ENCODE data around the gene KCNH3.
A peak's percentile ranks its signal among the peaks of the same experiment; 100 is the strongest.

Gene KCNH3

DNA sequence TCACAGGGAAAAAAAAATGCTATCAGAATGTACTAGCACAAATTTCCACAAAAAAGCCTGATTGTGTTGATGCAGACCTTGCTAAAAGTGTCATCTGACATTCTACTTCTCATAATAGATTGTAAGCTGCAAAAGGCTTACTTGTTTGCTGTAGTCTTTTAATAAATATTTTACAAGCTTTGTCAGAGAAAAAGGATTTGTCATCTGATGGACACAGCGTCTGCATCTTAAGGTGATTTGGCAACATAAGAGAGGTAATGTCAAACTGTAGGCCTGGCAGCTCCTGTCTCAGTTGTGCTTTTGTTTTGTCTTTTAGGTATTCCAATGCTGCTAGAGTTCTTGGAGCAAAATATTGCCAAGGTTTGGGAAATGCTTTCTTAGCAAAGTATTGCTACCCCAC is 26.3 kb upstream of the KCNH3 start:
- peak; percentile 85 for DNase-seq (ENCODE audit: low read depth)
- H3K4me3 ChIP-seq (ENCODE audit: low read depth, low read length) = peak overlapping the region; percentile 33
- TF ChIP-seq, protein P1, sequence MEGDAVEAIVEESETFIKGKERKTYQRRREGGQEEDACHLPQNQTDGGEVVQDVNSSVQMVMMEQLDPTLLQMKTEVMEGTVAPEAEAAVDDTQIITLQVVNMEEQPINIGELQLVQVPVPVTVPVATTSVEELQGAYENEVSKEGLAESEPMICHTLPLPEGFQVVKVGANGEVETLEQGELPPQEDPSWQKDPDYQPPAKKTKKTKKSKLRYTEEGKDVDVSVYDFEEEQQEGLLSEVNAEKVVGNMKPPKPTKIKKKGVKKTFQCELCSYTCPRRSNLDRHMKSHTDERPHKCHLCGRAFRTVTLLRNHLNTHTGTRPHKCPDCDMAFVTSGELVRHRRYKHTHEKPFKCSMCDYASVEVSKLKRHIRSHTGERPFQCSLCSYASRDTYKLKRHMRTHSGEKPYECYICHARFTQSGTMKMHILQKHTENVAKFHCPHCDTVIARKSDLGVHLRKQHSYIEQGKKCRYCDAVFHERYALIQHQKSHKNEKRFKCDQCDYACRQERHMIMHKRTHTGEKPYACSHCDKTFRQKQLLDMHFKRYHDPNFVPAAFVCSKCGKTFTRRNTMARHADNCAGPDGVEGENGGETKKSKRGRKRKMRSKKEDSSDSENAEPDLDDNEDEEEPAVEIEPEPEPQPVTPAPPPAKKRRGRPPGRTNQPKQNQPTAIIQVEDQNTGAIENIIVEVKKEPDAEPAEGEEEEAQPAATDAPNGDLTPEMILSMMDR (IDR thresholded peaks at IDR 0.05; ENCODE audit: control insufficient read depth, extremely low read depth, insufficient read depth) = no peak

DNA sequence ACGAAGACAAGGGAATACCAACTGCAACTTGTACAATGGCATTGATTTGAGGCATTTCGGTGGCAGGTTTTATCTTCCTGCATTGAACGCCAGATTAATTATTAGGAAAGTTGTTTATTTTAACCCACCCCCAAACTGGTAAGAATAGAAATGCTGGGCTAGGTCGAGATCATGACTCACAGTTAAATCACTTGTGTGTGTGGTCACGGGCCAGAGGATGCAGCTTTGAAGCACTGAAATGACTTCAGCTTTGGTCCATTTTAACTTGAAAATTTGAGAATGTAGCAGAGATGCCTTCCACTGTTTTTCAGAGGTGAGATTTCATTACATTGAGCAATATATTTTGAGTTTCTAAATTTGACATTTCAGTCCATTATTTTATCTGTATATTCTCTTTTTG is 23.6 kb upstream of the KCNH3 start:
- TF ChIP-seq, protein P1 (IDR thresholded peaks at IDR 0.05; ENCODE audit: control insufficient read depth, extremely low read depth, insufficient read depth) = no peak
- no peak overlapping the region for H3K4me3 ChIP-seq (ENCODE audit: low read depth, low read length)
- DNase-seq (ENCODE audit: low read depth) = no peak

DNA sequence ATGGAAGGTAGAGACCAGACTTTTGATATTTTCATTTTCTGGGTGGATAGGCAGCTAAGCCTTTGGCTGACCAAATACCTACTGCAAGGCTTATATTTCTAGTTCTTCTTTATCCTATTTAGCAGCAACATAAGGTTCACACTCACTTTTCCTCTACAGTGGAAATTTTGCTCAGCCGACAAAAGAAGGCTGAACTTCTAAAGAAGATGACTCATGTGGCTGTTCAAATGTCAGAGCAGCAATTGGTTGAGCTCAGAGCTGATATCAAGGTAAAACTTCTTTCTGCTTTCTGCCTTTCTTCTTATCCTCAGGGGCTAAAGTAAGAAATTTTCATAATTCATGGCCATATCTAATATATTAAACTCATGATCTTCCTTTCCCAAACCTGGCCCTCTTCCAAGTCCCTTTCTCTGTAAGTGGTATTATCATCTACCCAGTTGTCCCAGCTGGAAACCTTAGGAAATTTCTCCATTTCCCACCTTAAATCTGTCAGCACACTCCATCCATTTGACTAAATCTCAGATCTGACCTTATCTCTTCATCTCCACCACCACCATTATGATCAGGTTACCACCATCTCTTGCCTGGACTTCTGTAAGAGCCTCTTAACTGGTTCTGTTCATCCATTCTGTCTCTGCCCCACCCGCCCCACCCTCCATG is 19.8 kb upstream of the KCNH3 start:
- no peak for DNase-seq (ENCODE audit: low read depth)
- no peak overlapping the region for H3K4me3 ChIP-seq (ENCODE audit: low read depth, low read length)

DNA sequence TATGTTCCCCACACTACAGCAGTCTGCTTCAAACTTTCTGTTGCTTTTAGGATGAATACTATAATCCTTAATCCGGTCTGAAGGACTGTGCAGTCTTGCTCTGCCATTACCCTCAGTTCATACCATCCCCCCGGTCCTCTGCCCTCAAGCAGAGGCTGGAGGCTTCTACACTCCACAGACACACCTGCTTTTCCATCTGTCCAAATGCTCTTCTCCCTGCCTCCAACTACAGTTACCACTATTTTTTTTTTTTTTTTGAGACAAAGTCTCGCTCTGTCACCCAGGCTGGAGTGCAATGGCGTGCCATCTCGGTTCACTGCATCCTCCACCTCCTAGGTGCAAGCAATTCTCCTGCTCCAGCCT is 19.3 kb upstream of the KCNH3 start:
- no peak for DNase-seq (ENCODE audit: low read depth)
- TF ChIP-seq, protein P1 (IDR thresholded peaks at IDR 0.05; ENCODE audit: control insufficient read depth, extremely low read depth, insufficient read depth) = no peak
- H3K4me3 ChIP-seq (ENCODE audit: low read depth, low read length) = no peak overlapping the region

More for the DNA sequence above, 19.8 kb upstream of the KCNH3 start:
- TF ChIP-seq, protein P1 (IDR thresholded peaks at IDR 0.05; ENCODE audit: control insufficient read depth, extremely low read depth, insufficient read depth) = no peak

DNA sequence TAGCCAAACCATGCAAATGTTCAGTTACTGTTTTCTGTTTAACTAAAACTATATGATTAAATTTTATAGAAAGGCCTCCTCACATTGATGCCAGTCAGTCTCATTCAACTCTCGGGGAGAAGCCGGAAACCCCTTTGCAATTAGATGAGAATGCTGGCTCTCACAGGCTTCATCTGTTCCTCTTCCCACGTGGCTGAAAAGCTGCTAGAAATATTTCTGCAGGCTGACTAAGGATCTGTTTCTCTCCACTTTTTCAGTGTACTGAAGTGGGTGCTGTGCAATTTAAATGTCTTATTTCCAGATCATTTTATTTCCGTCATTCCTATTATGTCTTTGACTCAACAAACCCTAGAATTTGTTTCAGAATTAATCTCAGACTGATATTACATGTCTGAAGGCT is 17.4 kb upstream of the KCNH3 start:
- TF ChIP-seq, protein P1 (IDR thresholded peaks at IDR 0.05; ENCODE audit: control insufficient read depth, extremely low read depth, insufficient read depth) = no peak
- no peak overlapping the region for H3K4me3 ChIP-seq (ENCODE audit: low read depth, low read length)
- no peak for DNase-seq (ENCODE audit: low read depth)

DNA sequence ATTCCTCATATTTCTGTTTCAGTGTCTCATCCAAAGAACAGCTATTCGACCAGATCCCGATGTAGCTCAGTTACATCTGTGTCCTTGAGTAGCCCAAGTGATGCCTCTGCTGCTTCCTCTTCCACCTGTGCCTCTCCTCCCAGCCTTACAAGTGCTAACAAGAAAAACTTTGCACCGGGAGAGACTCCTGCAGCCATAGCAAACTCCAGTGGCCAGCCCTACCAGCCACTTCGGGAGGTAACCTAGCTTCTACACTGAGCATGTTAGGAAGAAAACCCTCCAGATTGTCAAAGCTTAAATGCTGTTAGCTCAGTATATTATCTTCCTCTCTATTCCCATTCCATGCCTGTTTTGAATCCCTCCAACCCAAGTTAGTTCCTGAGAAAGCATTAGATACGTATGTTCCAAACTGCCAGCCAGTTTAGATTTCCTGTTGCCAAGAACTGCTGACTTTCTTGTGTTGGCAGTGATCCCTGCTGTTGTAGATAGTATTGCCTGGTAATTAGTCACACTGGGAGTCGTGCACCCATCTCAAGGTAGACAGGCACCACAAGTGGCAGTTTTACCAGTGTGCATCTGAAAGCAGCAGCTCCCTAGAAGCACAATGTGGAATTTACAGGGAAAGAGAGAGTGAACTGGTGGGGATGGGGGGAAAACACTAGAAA is 14.0 kb upstream of the KCNH3 start:
- H3K4me3 ChIP-seq (ENCODE audit: low read depth, low read length) = no peak overlapping the region
- no peak for DNase-seq (ENCODE audit: low read depth)
- TF ChIP-seq, protein P1 (IDR thresholded peaks at IDR 0.05; ENCODE audit: control insufficient read depth, extremely low read depth, insufficient read depth) = no peak

DNA sequence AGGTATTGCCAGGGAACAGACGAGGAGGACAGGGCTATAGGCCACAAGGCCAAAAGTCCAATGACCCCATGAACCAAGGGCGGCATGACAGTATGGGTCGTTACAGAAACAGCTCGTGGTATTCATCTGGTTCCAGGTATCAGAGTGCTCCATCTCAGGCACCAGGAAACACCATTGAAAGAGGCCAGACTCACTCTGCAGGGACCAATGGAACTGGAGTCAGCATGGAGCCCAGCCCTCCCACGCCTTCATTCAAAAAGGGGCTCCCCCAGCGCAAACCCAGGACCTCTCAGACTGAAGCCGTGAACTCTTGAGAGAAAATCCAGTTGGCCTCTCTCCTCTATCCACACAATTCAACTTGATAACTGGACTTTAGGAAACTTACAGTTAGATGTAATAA is 12.9 kb upstream of the KCNH3 start:
- DNase-seq (ENCODE audit: low read depth) = no peak
- no peak overlapping the region for H3K4me3 ChIP-seq (ENCODE audit: low read depth, low read length)
- TF ChIP-seq, protein P1 (IDR thresholded peaks at IDR 0.05; ENCODE audit: control insufficient read depth, extremely low read depth, insufficient read depth) = no peak

Measured in LNCaP clone FGC (cell line).